Right lobe of liver (tissue), 6 donors: ENCODE data around the gene LRRIQ1. TPM values are rescaled to one million over a fixed set of nuclear protein-coding genes. Genes with fewer than 3 reads are reported as not detected.

Experiments used
- ATAC-seq, 4 donors: fragments of 200-7000 bp; cut with Tn5 transposase; one replicate each; pipeline ENCODE4 v1.9.1; 2020; ENCODE audit warnings: mild to moderate bottlenecking in 4 of 4, moderate library complexity in 4 of 4
- DNase-seq, 3 donors: peaks; one replicate each; pipeline ENCODE4 v3.0.0-alpha.2; 2020
- H3K27ac ChIP-seq, 3 donors: fragments of 200-600 bp; one replicate each; pipeline ENCODE4 v1.8.0; 2022
- H3K27me3 ChIP-seq, 2 donors: fragments of 200-600 bp; one replicate each; pipeline ENCODE4 v1.8.0; 2022
- H3K36me3 ChIP-seq, 4 donors: fragments of 200-600 bp; sonication (generic) in 1 of 4; one replicate each; pipeline versions ENCODE4 v1.5.1 to v1.8.0; 2017 to 2022; ENCODE audit warnings: control low read depth in 1 of 4
- H3K4me1 ChIP-seq, 4 donors: fragments of 200-600 bp; sonication (generic) in 1 of 4; one replicate each; pipeline versions ENCODE4 v1.5.1 to v1.8.0; 2017 to 2022; ENCODE audit warnings: control low read depth in 1 of 4
- H3K4me3 ChIP-seq, 3 donors: fragments of 200-600 bp; one replicate each; pipeline ENCODE4 v1.8.0; 2022
- H3K9me3 ChIP-seq, 4 donors: fragments of 200-600 bp; sonication (generic) in 1 of 4; one replicate each; pipeline versions ENCODE4 v1.5.1 to v1.8.0; 2017 to 2022; ENCODE audit warnings: control low read depth in 1 of 4
- CTCF ChIP-seq, 4 donors: fragments of 200-600 bp in 3 of 4; fragments of 450-650 bp in 1 of 4; IDR thresholded peaks; one replicate each; pipeline versions ENCODE4 v1.5.1 to v1.8.0; 2016 to 2022; ENCODE audit warnings: antibody characterized with exemption in 4 of 4, mild to moderate bottlenecking in 2 of 4
- POLR2A ChIP-seq: fragments of 450-650 bp; IDR thresholded peaks from one replicate; pipeline ENCODE4 v1.6.1; 2017; ENCODE audit warnings: antibody characterized with exemption, mild to moderate bottlenecking
- WGBS: methylation state at CpG from one replicate; pipeline ENCODE4 v1.1.6; 2018; ENCODE audit warnings: low coverage, low lambda C conversion rate; ENCODE audit not compliant: insufficient coverage; ENCODE audit errors: missing lambda C conversion rate; 5-methylcytosine and 5-hydroxymethylcytosine counted together
- intact Hi-C, 2 donors: fragments of 100-400 bp; cut with DNase I; formaldehyde crosslinking; loops; one replicate each; pipeline versions ENCODE4 v1.11.2 to v1.14.1; 2022
- total RNA-seq, 6 experiments: library from RNA; depleted of rRNA in 2 of 6; stranded (reverse); fragments of >200 nt in 2 of 6; fragmentation: NEBNext Ultra II Directional in 3 of 6; extraction: Animal tissue kit (Norgen Biotek cat#: 25700) in 3 of 6; gene quantifications; one replicate each; pipeline versions ENCODE4 v1.1.0 to v1.2.4, GENCODE V29; 2016 to 2023
- donor health status: DM: no; HTN: yes; CAD: no.
- donor health status: DM: no; HTN: no; CAD: no.
- donor health status: DM: no; HTN: no; CAD: no.
- donor health status: DM: no; HTN: yes; CAD: no.
- donor health status: DM: no; HTN: yes; CAD: no.

Gene LRRIQ1
- total RNA-seq, 6 experiments from 2014 or later = 0.04 to 0.23 TPM; not detected in 4

DNA sequence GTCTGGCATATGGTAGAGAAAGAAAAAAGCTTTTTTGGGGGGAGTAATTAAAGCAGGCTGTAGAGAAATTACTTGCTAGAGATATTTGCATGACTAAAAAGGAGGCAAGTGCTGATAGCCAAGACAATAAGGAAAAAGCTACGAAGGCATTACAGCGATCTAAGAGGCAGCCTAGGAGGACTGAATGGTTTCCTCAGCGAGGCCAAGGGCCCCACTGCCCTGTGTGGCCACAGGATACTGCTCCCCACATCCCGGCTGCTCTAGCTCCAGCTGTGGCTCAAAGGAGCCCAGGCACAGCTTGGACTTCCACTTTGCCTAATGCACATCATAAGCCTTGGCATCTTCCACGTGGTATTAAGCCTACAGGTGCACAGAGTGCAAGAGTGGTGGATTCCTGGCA lies 53.6 kb downstream of the LRRIQ1 start:
- no peak overlapping the region for H3K4me3 ChIP-seq
- DNase-seq (no peak), ATAC-seq (no peak)
- TF ChIP-seq POLR2A = no peak
- no peak for TF ChIP-seq CTCF (IDR thresholded peaks at IDR 0.05)
- H3K36me3 ChIP-seq = no peaks in the 10 kb centered on the region
- no peaks in the 10 kb centered on the region for H3K27me3 ChIP-seq
- H3K9me3 ChIP-seq = no peaks in the 10 kb centered on the region
- H3K4me1 ChIP-seq = no peaks in the 10 kb centered on the region
- H3K27ac ChIP-seq = no peak overlapping the region
- intact Hi-C loops = no loop called here
- WGBS = 49% methylated on average over 3 of the region's 5 CpGs

GRCh38 chr12:85092814-85093370 lies 56.7 kb downstream of the LRRIQ1 start:
- no peaks in the 10 kb centered on the region for H3K36me3 ChIP-seq
- H3K27me3 ChIP-seq = no peaks in the 10 kb centered on the region
- ATAC-seq (no peak), DNase-seq (no peak)
- no peak overlapping the region for H3K27ac ChIP-seq
- H3K9me3 ChIP-seq = no peaks in the 10 kb centered on the region
- WGBS = 46% methylated on average over 2 of the region's 2 CpGs
- intact Hi-C loops = no loop called here
- H3K4me1 ChIP-seq = no peaks in the 10 kb centered on the region
- H3K4me3 ChIP-seq = no peak overlapping the region
- TF ChIP-seq CTCF (IDR thresholded peaks at IDR 0.05) (no peak), POLR2A (no peak)

DNA sequence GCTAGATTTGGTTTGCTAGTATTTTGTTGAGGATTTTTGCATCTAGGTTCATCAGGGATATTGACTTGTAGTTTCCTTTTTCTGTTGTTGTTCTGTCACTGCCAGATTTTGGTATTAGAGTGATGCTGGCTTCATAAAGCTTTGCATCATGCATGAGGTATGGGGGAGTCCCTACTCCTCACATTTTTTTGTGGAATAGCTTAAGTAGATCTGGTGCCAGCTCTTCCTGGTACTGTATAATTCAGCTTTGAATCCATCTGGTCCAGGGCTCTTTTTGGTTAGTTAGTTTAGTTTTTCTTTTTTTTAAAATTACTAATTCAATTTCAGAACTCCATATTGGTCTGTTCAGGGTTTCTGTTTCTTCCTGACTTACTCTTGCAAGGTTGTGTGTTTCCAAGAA lies 59.4 kb downstream of the LRRIQ1 start:
- Histone ChIP-seq H3K4me3 (no peak overlapping the region), H3K27me3 (no peaks in the 10 kb centered on the region), H3K36me3 (no peaks in the 10 kb centered on the region), H3K27ac (no peak overlapping the region), H3K9me3 (no peaks in the 10 kb centered on the region), H3K4me1 (no peaks in the 10 kb centered on the region)
- intact Hi-C loops = no loop called here
- ATAC-seq = no peak
- no peak for TF ChIP-seq CTCF (IDR thresholded peaks at IDR 0.05)
- TF ChIP-seq POLR2A = no peak
- no peak for DNase-seq

DNA sequence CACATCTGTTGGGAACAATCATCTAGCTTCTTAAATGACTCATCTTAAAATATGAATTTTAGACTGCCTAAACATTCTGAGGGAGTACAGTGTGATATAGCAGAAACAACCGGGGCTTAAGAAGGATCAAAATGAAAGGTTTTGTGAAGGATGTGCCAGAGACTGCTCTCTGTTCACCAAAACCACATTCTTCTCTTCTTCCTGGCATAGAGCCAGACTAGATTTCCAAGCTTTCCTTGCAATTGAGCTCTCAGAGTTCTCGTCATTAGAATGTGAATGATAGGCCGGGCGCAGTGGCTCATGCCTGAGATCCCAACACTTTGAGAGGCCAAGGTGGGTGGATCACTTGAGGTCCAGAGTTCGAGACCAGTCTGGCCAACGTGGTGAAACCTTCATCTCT lies 94.5 kb downstream of the LRRIQ1 start:
- TF ChIP-seq POLR2A (no peak), CTCF (IDR thresholded peaks at IDR 0.05) (no peak)
- Histone ChIP-seq H3K9me3 (no peaks in the 10 kb centered on the region), H3K36me3 (no peaks in the 10 kb centered on the region), H3K27me3 (no peaks in the 10 kb centered on the region), H3K4me3 (no peak overlapping the region), H3K27ac (no peak overlapping the region), H3K4me1 (no peaks in the 10 kb centered on the region)
- ATAC-seq (no peak), DNase-seq (no peak)
- WGBS = 69% methylated on average over 6 of the region's 6 CpGs
- intact Hi-C loops = no loop called here

DNA sequence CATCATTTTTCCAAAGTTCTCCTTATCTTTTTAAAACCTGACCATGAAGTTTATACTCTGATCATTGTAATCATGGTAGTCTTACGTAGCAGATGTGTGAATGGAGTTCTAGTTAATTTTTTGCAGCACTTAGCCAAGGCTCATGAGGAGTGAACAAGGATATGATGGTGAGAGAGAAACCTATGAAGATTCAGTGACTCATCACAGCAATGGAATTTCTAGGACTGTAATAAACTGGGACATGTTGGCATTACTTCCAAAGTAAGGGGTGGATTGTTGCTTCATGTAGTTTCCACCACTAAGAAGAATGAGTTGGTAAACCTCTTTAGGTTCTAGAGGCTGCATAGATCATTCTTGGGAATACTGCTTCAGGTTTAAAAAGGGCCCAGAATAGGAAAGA lies 102.7 kb downstream of the LRRIQ1 start:
- Histone ChIP-seq H3K27me3 (no peaks in the 10 kb centered on the region), H3K36me3 (no peaks in the 10 kb centered on the region), H3K4me3 (no peak overlapping the region), H3K9me3 (no peaks in the 10 kb centered on the region), H3K27ac (no peak overlapping the region), H3K4me1 (no peaks in the 10 kb centered on the region)
- TF ChIP-seq POLR2A (no peak), CTCF (IDR thresholded peaks at IDR 0.05) (no peak)
- DNase-seq = no peak
- WGBS = 67% methylated on average over 1 of the region's 1 CpG
- ATAC-seq = no peak
- intact Hi-C loops = no loop called here
